ENCODE results near the gene PHOSPHO1. TPM values are rescaled to one million over a fixed set of nuclear protein-coding genes. Genes with fewer than 3 reads are reported as not detected.

The PHOSPHO1 gene, protein sequence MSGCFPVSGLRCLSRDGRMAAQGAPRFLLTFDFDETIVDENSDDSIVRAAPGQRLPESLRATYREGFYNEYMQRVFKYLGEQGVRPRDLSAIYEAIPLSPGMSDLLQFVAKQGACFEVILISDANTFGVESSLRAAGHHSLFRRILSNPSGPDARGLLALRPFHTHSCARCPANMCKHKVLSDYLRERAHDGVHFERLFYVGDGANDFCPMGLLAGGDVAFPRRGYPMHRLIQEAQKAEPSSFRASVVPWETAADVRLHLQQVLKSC
- 0.11 TPM in 1 of 2 replicates, not detected in the other for total RNA-seq

DNA sequence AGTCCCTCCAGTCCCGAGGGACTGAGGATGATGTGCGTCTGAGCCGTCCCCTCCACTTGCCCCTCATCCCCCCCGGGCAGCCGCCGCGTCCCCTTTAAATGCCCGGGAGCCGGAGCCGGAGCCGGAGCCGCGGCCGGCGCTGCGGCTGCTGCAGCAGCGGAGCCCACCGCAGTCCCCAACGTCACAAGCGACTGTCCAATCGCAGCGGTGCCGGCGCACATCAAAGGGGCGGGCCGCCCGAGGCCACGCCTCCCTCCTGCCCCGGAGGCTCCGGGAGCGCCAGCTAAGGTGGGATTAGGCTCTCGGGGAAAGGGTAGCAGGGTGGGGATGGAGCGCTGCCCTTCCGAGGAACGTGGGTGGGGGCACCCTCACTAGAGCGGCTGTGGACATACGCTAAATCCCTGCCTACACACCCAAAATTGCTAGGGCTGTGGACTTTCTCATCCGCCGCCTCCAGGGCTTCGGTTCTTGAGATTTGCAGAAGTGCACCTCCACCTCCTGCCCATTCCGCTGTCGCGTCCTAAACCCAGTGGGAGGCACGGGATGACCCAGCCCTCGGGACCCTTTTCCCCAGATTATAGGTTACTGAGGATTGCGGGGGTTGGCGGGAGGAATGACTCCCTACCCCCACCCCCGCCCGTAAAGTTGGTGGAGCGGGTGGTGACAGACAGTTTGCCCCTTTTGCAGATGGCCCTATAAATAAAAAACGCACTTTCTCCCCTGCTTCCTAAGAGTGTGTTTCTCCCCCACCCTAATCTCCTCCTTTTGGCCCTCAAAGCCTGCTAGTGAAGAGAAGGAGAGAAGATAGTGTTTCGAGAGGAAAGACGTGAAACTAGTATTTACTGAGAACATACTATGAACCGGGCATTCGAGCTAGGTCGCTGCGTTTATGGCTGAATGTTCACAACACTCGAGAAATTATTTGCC, at the start of gene PHOSPHO1:
Gene PHOSPHO1, minus strand, starts transcription at position 152 of the 927 bp plus-strand sequence. CDS start 4,096 bp downstream, outside the sequence.

GRCh38 chr17:49210158-49211029, 20.2 kb downstream of the PHOSPHO1 start, which contains the start of the genes ABI3 and GNGT2:
Gene ABI3 (plus strand): TSS chr17:49210707. CDS start chr17:49210725, 18 bp downstream.
Gene GNGT2 (minus strand): TSS chr17:49210574. CDS start chr17:49207422, 3,152 bp downstream.

Other genes with a start within 250 kb of the PHOSPHO1 start
- 0.26 and 0.97 TPM in 2 replicates for gene IGF2BP1, start 233.4 kb downstream of the PHOSPHO1 start, total RNA-seq
- gene B4GALNT2, start 98.0 kb downstream of the PHOSPHO1 start, total RNA-seq, result not detected in 2 replicates
- 0.39 TPM in 1 of 2 replicates, not detected in the other for gene GNGT2, start 20.2 kb downstream of the PHOSPHO1 start, total RNA-seq
- 0.22 TPM in 1 of 2 replicates, not detected in the other for gene ABI3, start 20.1 kb downstream of the PHOSPHO1 start, total RNA-seq
- 25.5 and 27.7 TPM in 2 replicates for gene ZNF652, start 131.5 kb upstream of the PHOSPHO1 start, total RNA-seq
- 76.1 and 76.2 TPM in 2 replicates for gene PHB1, start 184.1 kb upstream of the PHOSPHO1 start, total RNA-seq

Measured in articular chondrocyte of knee joint (primary cell).